ENCODE results near the gene CNPY4. TPM values are rescaled to one million over a fixed set of nuclear protein-coding genes. Genes with fewer than 3 reads are reported as not detected.

Gene CNPY4
- total and polyA plus RNA-seq, 2 donors (not counting 3 experiments of a cell fraction or from before 2014, with no cell fraction given) = 28.6 to 33.7 TPM

GRCh38 chr7:100132697-100133151, 13.3 kb downstream of the CNPY4 start:
- TF ChIP-seq, protein P1, sequence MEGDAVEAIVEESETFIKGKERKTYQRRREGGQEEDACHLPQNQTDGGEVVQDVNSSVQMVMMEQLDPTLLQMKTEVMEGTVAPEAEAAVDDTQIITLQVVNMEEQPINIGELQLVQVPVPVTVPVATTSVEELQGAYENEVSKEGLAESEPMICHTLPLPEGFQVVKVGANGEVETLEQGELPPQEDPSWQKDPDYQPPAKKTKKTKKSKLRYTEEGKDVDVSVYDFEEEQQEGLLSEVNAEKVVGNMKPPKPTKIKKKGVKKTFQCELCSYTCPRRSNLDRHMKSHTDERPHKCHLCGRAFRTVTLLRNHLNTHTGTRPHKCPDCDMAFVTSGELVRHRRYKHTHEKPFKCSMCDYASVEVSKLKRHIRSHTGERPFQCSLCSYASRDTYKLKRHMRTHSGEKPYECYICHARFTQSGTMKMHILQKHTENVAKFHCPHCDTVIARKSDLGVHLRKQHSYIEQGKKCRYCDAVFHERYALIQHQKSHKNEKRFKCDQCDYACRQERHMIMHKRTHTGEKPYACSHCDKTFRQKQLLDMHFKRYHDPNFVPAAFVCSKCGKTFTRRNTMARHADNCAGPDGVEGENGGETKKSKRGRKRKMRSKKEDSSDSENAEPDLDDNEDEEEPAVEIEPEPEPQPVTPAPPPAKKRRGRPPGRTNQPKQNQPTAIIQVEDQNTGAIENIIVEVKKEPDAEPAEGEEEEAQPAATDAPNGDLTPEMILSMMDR (IDR thresholded peaks at IDR 0.05; ENCODE audit: extremely low read depth in 1 of 2, insufficient read depth in 1 of 2, low read depth in 1 of 2, low read length in 2 of 2) = peak; percentile 79 to 92
- TF ChIP-seq JUN (IDR thresholded peaks at IDR 0.05; ENCODE audit: borderline replicate concordance, insufficient read depth, insufficient read length, low read depth) = no peak
- Histone ChIP-seq H3K4me1 (ENCODE audit: control insufficient read depth, extremely low read depth, insufficient read depth, low read length) (peaks cover 5% of the 10 kb centered on the region), H3K36me3 (ENCODE audit: control insufficient read depth in 2 of 2, extremely low read depth in 1 of 2, insufficient read depth in 2 of 2, low read length in 2 of 2) (no peaks in the 10 kb centered on the region), H3K79me2 (ENCODE audit: control insufficient read depth, insufficient read depth, low read length) (no peaks in the 10 kb centered on the region), H3K27me3 (ENCODE audit: control insufficient read depth in 2 of 2, insufficient read depth in 2 of 2, low read length in 2 of 2) (no peaks in the 10 kb centered on the region), H2AFZ (ENCODE audit: low read depth, low read length) (no peak overlapping the region), H3K9ac (replicated peaks; ENCODE audit: extremely low read depth, insufficient read depth, low read length) (no peak overlapping the region), H3K4me2 (ENCODE audit: insufficient read depth, low read length) (no peak overlapping the region), H3K27ac (ENCODE audit: insufficient read depth, low read depth, low read length) (no peak overlapping the region), H4K20me1 (replicated peaks; ENCODE audit: control insufficient read depth, extremely low read depth, insufficient read depth, low read length) (no peaks in the 10 kb centered on the region), H3K9me3 (replicated peaks; ENCODE audit: control insufficient read depth, insufficient read depth, low read length) (no peaks in the 10 kb centered on the region), H3K4me3 (replicated peaks in 1 of 3; ENCODE audit: insufficient read depth in 1 of 3, low read depth in 1 of 3, low read length in 3 of 3) (no peak overlapping the region), H3K9me1 (replicated peaks; ENCODE audit: control insufficient read depth, extremely low read depth, insufficient read depth, low read length) (no peaks in the 10 kb centered on the region)
- dilution Hi-C loops (cut with MboI; ENCODE audit: extremely low pct_ligation_motif_present, low sequenced_read_pairs) (no loop called here), intact Hi-C loops (cut with micrococcal nuclease) (no loop called here)
- no TSS peak for BruUV-seq (replicated peaks)
- POLR2A ChIA-PET = no interaction called here
- FAIRE-seq (peak; percentile 83), DNase-seq (ENCODE audit: low read depth, low spot score) (peak; percentile 55)
- CTCF ChIA-PET = interaction anchor here (0.6 to 5.9 kb wide), 28 partner anchors 8 to 275 kb away, joined by 3 to 79 read pairs (median 4); partner anchors contain the start of genes AP4M1, GAL3ST4, LAMTOR4 and MCM7

- Histone ChIP-seq H3K9me3 (replicated peaks; ENCODE audit: control insufficient read depth, insufficient read depth, low read length) (no peaks in the 10 kb centered on the region), H2AFZ (ENCODE audit: low read depth, low read length) (no peak overlapping the region), H3K4me1 (ENCODE audit: control insufficient read depth, extremely low read depth, insufficient read depth, low read length) (no peaks in the 10 kb centered on the region), H3K27me3 (ENCODE audit: control insufficient read depth in 2 of 2, insufficient read depth in 2 of 2, low read length in 2 of 2) (peaks cover 0 to 3% of the 10 kb centered on the region in 2 experiments), H3K4me3 (replicated peaks in 1 of 3; ENCODE audit: insufficient read depth in 1 of 3, low read depth in 1 of 3, low read length in 3 of 3) (no peak overlapping the region), H3K4me2 (ENCODE audit: insufficient read depth, low read length) (no peak overlapping the region), H3K27ac (ENCODE audit: insufficient read depth, low read depth, low read length) (no peak overlapping the region), H3K9ac (replicated peaks; ENCODE audit: extremely low read depth, insufficient read depth, low read length) (no peak overlapping the region), H3K79me2 (ENCODE audit: control insufficient read depth, insufficient read depth, low read length) (no peaks in the 10 kb centered on the region), H3K36me3 (ENCODE audit: control insufficient read depth in 2 of 2, extremely low read depth in 1 of 2, insufficient read depth in 2 of 2, low read length in 2 of 2) (no peaks in the 10 kb centered on the region), H4K20me1 (replicated peaks; ENCODE audit: control insufficient read depth, extremely low read depth, insufficient read depth, low read length) (no peaks in the 10 kb centered on the region), H3K9me1 (replicated peaks; ENCODE audit: control insufficient read depth, extremely low read depth, insufficient read depth, low read length) (no peaks in the 10 kb centered on the region)
- no peak for FAIRE-seq
- dilution Hi-C loops (cut with MboI; ENCODE audit: extremely low pct_ligation_motif_present, low sequenced_read_pairs) = no loop called here
- TF ChIP-seq FOS (IDR thresholded peaks at IDR 0.05; ENCODE audit: borderline replicate concordance, insufficient read depth, low read length) (no peak), MYC (IDR thresholded peaks at IDR 0.05; ENCODE audit: low read depth, low read length) (no peak), GATA2 (IDR thresholded peaks at IDR 0.05; ENCODE audit: insufficient read depth, insufficient read length, low read depth, low read length) (no peak), POLR2A (IDR thresholded peaks at IDR 0.05; ENCODE audit: low read depth, low read length) (no peak), EZH2 (IDR thresholded peaks at IDR 0.05; ENCODE audit: borderline replicate concordance, low read depth, low read length, severe bottlenecking) (no peak), MAX (IDR thresholded peaks at IDR 0.05; ENCODE audit: insufficient read depth, insufficient read length) (no peak), JUN (IDR thresholded peaks at IDR 0.05; ENCODE audit: borderline replicate concordance, insufficient read depth, insufficient read length, low read depth) (no peak), POLR2AphosphoS5 (IDR thresholded peaks at IDR 0.05; ENCODE audit: insufficient read depth, low read depth, low read length) (no peak)
- TF ChIP-seq, protein P1 (IDR thresholded peaks at IDR 0.05; ENCODE audit: extremely low read depth in 1 of 2, insufficient read depth in 1 of 2, low read depth in 1 of 2, low read length in 2 of 2) = no peak
- ChIA-PET CTCF (interaction anchor here (0.6 to 2.2 kb wide), 4 partner anchors 10 to 270 kb away, joined by 3 to 8 read pairs (median 3); partner anchors contain the start of gene LAMTOR4), POLR2A (no interaction called here)
- BruUV-seq (replicated peaks) = no TSS peak
- intact Hi-C loops (cut with micrococcal nuclease) = no loop called here
- no peak for DNase-seq (ENCODE audit: low read depth, low spot score)
These were observed 18.7 kb downstream of the CNPY4 start for GRCh38 chr7:100137851-100138760.
